GM12874 (cell line): Measurements from ENCODE around the gene CNGB1.
A peak's percentile ranks its signal among the peaks of the same experiment; 100 is the strongest.

ENCODE experiments used
- TF ChIP-seq, protein P1 (sequence below): IDR thresholded peaks from 2 replicates; pipeline ENCODE4 v1.5.1; 2011; ENCODE audit warnings: low read depth, mild to moderate bottlenecking, control low read depth, low read length, moderate library complexity; ENCODE audit not compliant: insufficient read depth

The CNGB1 gene

DNA sequence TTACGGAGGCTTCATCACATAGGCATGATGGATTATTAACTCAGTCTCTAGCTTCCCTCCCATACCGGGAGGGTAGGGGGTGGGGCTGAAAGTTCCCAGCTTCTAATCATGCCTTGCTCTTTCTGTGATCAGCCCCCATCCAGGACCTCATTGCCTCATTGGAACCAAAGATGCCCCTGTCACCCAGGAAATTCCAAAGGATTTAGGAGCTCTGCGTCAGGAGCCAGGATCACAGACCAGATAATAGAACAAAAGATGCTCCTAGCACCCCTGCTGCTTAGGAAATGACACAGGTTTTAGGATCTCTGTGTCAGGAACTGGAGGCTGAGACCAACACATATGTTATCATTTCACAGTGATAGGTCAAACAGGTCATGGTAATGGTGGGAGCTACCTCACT, 40.0 kb upstream of the CNGB1 start:
- TF ChIP-seq, protein P1, sequence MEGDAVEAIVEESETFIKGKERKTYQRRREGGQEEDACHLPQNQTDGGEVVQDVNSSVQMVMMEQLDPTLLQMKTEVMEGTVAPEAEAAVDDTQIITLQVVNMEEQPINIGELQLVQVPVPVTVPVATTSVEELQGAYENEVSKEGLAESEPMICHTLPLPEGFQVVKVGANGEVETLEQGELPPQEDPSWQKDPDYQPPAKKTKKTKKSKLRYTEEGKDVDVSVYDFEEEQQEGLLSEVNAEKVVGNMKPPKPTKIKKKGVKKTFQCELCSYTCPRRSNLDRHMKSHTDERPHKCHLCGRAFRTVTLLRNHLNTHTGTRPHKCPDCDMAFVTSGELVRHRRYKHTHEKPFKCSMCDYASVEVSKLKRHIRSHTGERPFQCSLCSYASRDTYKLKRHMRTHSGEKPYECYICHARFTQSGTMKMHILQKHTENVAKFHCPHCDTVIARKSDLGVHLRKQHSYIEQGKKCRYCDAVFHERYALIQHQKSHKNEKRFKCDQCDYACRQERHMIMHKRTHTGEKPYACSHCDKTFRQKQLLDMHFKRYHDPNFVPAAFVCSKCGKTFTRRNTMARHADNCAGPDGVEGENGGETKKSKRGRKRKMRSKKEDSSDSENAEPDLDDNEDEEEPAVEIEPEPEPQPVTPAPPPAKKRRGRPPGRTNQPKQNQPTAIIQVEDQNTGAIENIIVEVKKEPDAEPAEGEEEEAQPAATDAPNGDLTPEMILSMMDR, result no peak

DNA sequence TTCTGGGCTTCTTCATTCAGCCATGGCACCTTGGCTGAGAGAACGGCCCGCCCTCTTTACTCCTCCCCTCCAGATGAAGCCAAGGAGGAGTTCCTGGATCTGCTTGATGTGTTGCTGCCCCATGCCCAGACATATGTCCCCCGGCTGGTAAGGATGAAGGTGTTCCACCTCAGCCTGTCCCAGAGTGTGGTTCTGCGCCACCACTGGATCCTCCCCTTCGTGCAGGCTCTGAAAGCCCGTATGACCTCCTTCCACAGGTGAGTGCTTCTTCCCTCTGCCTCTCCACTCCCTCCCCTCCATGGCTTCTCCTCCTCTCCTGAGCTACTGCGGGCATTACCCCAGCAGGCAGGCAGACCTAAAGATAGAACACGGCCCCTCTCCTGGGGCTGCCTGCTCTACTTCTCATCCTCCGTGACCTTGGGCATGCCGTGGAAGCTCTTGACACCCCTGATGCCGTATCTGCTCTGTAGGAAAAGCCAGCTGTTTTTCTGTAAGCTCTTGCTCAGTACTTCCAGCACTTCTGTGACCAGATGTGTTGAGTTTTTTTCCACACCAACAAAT, 39.0 kb upstream of the CNGB1 start:
- TF ChIP-seq, protein P1, result no peak

DNA sequence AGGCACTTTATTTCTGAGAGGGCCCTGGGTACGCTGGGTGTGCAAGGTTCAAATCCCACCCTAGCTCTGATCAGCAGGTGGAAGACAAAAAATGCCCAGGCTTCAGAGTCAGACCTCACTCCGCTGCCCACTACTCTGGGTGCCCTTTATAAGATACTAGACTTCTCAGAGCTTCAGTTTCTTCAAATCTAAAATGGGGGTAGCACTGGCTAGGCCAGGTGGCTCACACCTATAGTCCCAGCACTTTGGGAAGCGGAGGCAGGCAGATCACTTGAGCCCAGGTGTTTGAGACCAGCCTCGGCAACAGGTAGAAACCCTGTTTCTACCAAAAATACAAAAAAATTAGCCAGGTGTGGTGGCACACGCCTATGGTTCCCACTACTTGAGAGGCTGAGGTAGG, 32.0 kb upstream of the CNGB1 start:
- TF ChIP-seq, protein P1, result no peak

DNA sequence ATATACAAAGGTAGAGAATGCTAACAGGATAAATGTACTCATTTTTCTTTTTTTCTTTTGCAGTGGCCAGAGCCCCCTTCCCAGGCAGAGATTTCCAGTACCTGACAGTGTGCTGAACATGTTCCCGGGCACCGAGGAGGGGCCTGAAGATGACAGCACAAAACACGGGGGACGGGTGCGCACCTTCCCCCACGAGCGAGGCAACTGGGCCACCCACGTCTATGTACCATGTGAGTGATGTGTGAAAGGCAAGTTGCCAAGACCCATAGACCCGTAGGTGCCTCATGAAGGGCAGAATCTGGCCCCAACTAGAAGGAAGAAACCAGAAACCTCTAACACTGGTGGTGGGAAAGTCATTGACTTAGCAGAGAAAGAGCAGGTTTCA, 31.5 kb upstream of the CNGB1 start:
- TF ChIP-seq, protein P1, result no peak

DNA sequence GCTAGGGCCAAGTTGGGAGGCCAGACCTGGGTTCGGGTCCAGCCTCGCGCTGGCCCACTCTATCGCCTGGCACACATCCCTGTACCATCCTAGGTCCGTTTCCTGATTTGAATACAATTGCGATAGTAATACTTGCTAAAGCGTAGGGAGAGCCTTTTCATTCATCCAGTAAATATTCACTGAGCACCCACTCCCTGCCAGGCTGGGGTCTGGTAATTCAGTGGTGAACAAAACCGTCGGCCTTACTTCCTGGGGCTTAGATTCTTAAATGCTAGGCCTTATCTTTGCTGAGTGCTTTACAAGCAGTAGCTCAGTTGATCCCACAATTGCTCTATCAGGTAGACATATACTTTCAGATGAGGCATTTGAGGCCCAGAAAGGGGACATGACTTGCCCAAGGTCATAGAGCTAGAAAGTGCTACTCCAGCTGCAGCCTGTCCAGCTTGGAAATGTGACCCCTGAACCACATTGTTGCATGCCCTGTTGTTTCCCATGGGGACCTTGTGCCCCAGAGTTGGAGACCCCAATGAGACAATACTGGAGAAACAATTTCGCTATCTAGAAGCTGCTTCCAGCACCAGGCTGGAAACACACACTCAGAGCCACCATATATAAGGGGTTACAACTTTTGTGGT, 31.0 kb upstream of the CNGB1 start:
- TF ChIP-seq, protein P1, result no peak

DNA sequence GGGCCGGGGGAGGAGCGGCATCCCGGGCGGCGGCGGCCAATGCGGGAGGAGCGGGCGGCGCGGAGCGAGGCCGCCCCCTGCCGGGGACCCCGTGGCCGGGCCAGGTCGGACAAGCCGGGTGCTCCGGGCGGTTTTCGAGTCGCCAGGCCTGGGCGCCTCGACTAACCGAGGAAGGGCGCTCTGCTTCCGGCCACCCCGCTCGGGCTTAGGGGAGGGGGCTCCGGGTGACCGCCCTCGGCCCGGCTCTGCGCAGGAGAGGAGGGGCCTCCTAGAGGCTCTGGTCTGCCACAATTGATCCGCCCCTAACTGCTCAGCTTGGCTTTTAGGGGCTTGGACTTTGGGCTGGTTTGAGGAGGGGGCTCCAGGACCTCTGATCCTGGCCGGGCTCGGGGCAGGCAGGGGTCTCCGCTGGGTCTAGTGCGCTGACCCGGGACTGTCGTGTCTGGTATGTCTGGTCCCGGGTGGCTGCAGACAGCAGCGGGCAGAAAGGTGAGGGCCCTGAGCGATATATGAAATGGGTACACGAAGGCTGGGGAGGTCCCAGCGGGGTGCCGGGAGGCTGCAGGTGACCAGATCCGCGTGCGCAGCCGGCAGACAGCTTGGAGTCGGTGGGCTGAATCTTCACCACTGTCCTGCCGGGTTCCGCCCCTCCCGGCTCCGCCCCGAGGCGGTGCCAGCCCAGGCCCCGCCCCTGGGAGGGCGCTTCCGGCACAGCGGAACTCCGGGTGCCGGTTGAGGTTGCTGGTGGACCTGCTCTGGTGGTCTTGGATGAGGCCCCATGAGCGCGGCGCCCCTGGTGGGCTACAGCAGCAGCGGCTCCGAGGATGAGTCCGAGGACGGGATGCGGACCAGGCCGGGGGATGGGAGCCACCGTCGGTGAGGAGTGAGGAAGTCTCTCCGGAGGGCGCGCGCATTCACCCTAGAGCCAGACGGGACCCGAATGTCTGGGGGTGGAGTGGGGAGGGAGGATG, 30.1 kb upstream of the CNGB1 start, which contains the start of gene USB1:
TSS of gene USB1 (plus strand) at position 702 of the 971 bp plus-strand sequence. CDS start at position 779, 77 bp downstream.
- TF ChIP-seq, protein P1, result peak; percentile 78
